NCI-H187 (cell line): ENCODE measurements around the gene PIM3.

Source experiments
- DNase-seq, 2 experiments: peaks; one replicate each; lab custom pipeline; 2025; lab: John Stamatoyannopoulos, UW

PIM3 gene

DNA sequence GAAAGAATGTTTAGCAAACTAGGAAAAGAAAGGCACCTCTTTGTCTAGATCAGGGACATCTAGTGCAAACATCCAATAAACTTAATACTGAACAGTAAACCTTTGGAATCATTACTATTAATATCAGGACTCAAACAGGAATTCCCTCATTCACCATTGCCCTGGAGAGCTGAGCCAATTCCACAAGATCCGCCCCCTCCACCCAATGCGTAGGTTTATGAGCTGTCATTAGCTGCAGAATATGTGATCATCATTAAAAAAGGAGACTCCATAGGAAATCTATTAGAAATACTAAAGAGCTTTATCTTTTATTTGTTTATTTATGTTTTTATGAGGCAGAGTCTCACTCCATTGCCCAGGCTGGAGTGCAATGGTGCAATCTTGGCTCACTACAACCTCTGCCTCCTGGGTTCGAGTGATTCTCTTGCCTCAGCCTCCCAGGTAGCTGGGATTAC is 46.5 kb downstream of the PIM3 start:
- no peak for DNase-seq

DNA sequence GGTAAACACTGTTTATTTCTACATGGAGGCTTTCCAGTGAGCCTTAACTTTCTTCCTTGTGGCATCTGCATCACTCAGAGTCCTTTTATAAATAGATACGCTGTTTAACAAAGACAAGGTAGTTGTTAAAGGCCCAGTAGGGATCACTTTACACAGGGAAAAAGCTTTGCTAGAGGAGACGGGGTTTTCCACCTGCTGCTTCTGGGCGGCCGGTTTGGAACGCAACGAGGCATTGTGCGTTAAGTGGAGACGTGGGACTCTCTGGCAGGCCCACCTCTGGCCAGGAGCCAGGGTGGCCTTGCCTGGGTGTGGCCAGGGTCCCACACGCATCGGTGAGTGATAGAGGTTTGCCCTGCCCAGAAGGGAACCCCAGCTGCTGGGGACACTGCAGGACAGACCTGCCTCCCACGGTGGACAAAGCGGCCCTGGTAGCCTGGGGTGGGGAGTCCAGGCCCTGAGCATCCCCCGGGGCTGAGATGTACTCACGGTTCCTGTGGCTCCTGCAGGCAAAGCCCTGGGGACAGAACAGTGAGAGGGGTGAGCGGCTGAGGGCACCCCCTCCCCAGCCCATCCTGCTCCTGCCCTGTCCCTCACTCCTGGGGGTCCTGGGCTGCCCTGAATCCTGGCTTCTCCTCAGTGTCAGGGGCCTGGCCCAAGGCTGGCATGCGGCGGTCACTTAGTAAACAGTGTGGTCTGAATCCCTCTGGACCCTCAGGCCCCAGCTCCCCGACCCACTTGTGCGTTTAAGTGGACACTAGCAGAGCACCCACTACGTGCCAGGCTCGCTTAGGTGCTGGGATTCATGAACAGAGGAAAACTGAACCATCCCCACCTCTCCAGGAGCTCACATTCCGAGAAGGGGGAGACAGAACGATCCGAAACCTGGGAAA is 47.8 kb downstream of the PIM3 start:
- peak in 1 of 2 experiments; percentile 1 for DNase-seq

DNA sequence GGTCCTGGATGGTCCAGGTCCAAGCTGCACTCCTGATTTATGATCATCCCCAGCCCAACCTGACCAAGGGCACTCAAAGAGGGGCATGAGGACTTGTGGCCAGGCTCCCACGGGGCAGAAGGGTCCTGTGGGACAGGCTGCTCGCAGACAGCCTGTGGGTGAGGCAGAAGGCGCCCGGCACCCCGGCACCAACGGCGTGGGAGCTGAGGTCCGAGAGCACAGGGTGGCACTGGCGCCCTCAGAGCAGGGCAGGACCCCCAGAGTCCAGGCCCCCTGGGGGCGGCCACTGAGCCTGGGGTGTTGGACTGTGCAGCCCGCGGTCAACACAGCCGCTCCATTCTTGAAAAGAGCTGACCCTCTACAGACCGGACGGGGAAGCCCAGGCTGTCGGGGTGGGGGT is 48.7 kb downstream of the PIM3 start:
- no peak for DNase-seq

DNA sequence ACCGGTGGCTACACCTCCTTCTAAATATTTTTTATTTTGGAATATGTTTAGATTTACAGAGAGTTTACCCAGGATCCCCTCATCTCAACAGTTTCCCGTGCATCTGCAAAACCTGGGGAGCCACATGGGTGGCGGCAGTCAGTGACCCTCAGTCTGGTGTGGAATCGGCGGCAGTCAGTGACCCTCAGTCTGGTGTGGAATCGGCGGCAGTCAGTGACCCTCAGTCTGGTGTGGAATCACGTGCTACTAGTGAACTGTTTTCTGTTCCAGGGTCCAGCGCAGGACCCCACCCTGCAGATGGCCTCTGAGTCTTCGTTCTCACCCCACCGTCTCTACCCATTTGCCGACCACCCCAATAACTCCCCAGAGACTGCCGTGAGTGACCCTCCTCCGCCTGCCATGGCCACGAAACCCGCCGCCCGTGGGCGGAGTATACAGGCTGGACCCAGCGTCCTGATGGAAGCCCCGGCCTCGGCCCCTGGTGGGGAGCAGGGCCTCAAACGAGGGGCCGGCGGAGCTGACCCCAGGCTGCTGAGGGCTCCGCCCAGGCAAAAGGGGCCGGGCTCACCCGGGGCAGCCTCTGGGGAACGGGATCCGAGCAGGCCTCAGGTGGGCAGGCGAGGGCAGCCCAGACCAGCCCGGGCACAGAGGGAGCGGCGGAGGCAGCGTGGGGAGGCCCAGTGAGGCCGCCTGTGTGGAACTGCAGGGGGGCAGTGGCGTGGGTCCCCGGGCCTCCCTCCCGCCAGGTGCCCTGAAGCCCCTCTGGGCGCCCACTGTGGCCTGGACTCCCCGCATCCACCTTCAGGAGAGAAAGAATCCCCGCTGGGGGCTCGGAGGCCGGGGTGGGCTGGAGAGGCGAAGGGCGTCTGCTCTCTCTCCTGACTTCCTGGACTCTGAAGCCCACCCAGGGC is 49.4 kb downstream of the PIM3 start:
- DNase-seq = no peak

DNA sequence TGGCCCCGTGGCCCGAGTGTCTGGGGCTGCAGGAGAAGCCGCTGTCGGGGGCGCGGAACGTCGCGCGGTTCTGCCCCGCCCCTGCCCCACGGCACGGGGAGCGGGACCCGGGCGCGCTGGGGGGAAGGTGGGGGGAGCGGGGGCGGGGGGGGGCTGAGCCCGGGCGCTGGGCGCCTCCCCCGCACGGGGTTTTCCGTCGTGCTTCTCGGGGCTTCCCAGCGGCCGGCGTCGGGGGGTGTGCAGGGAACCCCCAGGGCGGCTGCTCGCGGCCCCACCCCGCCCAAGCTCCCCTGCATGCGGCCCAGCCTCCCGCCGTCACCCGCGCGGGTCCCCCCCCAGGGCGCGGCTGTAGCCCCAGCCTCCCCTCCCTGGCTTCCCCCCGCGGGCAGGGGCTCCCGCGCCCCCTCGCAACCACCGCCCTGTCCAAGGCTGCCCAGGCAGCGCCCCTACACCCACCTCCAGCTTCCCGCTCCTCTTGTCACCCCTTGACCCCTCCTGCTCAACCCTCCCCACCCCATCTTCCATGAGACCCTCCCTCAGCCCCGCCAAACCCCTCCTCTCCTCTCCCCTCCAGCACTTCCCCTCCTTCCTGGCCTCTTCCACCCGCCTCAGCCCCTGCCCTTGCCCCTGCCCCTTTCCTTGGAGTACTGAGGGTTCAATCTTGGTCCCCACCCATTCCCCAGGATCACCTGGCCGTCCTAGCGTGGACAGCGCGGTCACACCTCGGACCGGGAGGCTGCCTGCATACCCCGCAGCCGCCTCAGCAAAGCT is 50.3 kb downstream of the PIM3 start:
- DNase-seq = no peak

DNA sequence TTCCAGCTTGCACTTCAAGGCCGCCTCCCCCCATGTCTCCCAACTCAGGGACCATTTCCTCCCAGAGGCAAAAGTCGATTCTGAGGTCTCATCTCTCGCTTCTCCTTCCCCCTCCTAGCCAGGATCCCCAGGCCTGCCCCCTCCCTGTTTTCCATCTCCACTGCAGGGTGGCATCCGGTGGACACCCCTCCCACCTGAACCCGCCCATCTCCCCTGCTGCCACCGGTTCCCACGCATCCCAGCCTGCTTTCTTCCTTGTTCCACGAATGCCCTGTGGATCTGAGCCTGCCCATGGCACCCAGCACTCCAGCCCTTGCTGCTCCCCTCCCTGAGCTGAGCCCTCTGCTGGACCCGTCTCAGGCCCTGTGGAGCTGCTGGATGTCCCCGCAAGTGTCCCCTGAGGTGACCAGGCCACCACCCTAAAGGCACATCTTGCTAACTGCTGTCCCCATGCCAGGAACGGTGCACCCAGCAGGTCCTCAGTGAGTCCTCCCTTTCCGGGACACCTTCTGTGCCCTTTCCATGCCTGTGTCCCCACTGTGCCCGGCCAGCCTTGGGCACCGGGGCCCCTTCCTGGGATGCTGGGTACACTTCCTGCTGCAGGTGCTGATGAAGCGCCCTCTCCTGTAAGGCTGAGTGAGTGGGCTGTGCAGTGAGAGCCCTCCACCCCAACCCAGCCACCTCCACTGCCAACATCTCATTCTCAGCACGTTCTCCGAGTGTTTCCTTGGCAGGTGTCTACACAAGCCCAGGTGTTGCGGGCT is 51.1 kb downstream of the PIM3 start:
- DNase-seq = no peak

DNA sequence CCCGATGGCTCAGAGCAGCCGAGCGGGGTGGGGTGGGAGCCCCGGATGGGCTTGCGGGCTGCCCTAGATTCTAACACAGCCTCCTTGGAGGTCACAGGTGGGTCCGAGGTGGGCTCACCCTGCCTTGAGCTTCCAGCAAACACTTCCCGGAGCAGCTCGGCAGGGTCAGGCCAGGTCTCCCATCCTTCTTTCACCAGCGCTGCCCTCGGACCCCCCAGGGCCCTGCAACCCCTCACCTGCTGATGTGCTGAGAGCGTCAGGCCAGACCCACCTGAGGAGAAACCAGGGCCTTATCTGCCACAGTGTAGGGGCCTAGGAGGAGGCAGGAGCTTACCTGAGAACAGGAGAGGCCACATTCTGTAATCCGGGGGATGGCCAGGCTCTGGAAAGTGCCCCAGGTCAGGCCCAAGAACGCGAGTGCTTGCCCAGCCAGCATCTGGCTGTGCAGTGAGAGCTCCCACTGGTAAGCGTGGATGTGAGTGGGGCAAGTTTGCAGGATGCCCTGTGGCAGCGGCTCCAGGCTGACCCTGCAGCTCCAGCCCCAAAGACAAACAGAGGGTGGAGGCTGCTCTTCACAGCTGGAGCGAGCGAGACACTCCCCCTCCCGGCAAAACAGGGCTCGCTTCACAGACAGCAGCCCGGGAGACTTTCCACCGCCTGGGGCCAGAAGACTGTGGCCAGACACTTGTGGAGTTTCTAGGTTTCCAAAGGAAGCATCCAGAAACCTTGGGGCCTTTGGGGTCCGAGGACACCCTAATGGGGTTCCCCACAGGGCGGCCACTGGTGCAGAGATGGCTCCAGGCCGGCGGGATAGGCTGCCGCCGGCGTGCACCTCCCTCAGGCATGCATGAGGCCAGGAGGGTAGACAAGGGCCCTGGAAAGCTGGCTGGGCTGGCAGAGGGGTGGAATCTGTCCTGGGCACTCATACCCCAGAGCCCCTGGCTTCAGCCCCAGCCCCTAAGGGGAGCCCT is 51.9 kb downstream of the PIM3 start, which contains the start of gene IL17REL:
TSS of gene IL17REL (minus strand) at position 555 of the 971 bp plus-strand sequence. CDS start at position 436, 119 bp downstream.
- DNase-seq = no peak
